HEK293T (cell line): Measurements from ENCODE around the gene GLT6D1.

ENCODE experiments used
- BHLHE40 ChIP-seq: fragments of 450-650 bp; IDR thresholded peaks from 2 replicates; pipeline ENCODE4 v1.6.1; 2016; ENCODE audit warnings: mild to moderate bottlenecking, moderate library complexity, borderline replicate concordance
- CTBP1 ChIP-seq: fragments of 450-650 bp; IDR thresholded peaks from 2 replicates; pipeline ENCODE4 v1.6.1; 2016; ENCODE audit warnings: borderline replicate concordance
- FOXM1 ChIP-seq: fragments of 450-650 bp; IDR thresholded peaks from 2 replicates; pipeline ENCODE4 v1.6.1; 2017; ENCODE audit warnings: mild to moderate bottlenecking, borderline replicate concordance
- SUZ12 ChIP-seq: fragments of 450-650 bp; IDR thresholded peaks from 2 replicates; pipeline ENCODE4 v1.6.1; 2016; ENCODE audit warnings: mild to moderate bottlenecking
- TARDBP ChIP-seq: fragments of 450-650 bp; IDR thresholded peaks from 2 replicates; pipeline ENCODE4 v1.6.1; 2016

GRCh38 chr9:135617991-135618411, 21.3 kb downstream of the GLT6D1 start:
- TF ChIP-seq CTBP1 (no peak), TARDBP (no peak), BHLHE40 (no peak), FOXM1 (no peak), SUZ12 (no peak)
